ENCODE data around the gene GSC. TPM values are rescaled to one million over a fixed set of nuclear protein-coding genes. Genes with fewer than 3 reads are reported as not detected.

GSC gene
- total and polyA plus RNA-seq, 2 of the 4 experiments (the other 2 are of a cell fraction) = not detected

GRCh38 chr14:94797887-94798286 lies 28.0 kb upstream of the GSC start:
- Histone ChIP-seq H2AK9ac (replicated peaks; ENCODE audit: low read depth, low read length, poor library complexity) (no peak overlapping the region), H3K14ac (replicated peaks; ENCODE audit: low read depth, low read length) (no peak overlapping the region), H2BK15ac (ENCODE audit: low read depth, low read length) (no peak overlapping the region), H3K56ac (ENCODE audit: extremely low read depth, insufficient read depth, low read length) (no peak overlapping the region), H2BK120ac (ENCODE audit: low read depth, low read length) (no peak overlapping the region), H3K4me2 (ENCODE audit: low read depth, low read length) (no peak overlapping the region), H3K9me1 (ENCODE audit: insufficient read depth, low read length) (no peaks in the 10 kb centered on the region), H4K91ac (ENCODE audit: insufficient read depth, low read depth, low read length) (no peak overlapping the region), H2AK5ac (ENCODE audit: low read depth, low read length) (no peak overlapping the region), H3K36me3 (ENCODE audit: control insufficient read depth, insufficient read depth, low read length) (no peaks in the 10 kb centered on the region), H3K4ac (ENCODE audit: low read depth, low read length) (no peak overlapping the region), H3K27ac (ENCODE audit: insufficient read depth, low read length) (no peak overlapping the region), H3K4me1 (ENCODE audit: control insufficient read depth, insufficient read depth, low read length) (no peaks in the 10 kb centered on the region), H2AFZ (replicated peaks; ENCODE audit: low read length, poor library complexity) (no peak overlapping the region), H3K27me3 (ENCODE audit: control insufficient read depth, insufficient read depth, low read length) (no peaks in the 10 kb centered on the region), H4K20me1 (ENCODE audit: insufficient read depth, low read length) (no peaks in the 10 kb centered on the region), H3K18ac (ENCODE audit: low read depth, low read length) (no peak overlapping the region), H4K5ac (ENCODE audit: low read depth, low read length) (no peak overlapping the region), H2BK5ac (ENCODE audit: low read depth, low read length, poor library complexity, severe bottlenecking) (no peak overlapping the region), H3K4me3 (ENCODE audit: insufficient read depth, low read depth, low read length) (no peak overlapping the region), H3K9ac (ENCODE audit: low read depth, low read length) (no peak overlapping the region), H2BK20ac (ENCODE audit: low read depth, low read length) (no peak overlapping the region), H3K23ac (ENCODE audit: low read depth, low read length) (no peak overlapping the region), H3K79me1 (ENCODE audit: low read depth in 1 of 2, low read length in 2 of 2) (no peaks in the 10 kb centered on the region), H3K9me3 (ENCODE audit: control insufficient read depth, insufficient read depth, low read length) (0 out of 2 replicates have a peak, but pooled peaks cover 1% of the 10 kb centered on the region), H4K8ac (ENCODE audit: low read depth in 2 of 2, low read length in 2 of 2) (no peak overlapping the region)
- intact Hi-C loops (cut with micrococcal nuclease) (no loop called here), in situ Hi-C loops (cut with MboI; ENCODE audit: low sequenced_read_pairs) (no loop called here), dilution Hi-C loops (cut with HindIII; ENCODE audit: low sequenced_read_pairs, unreplicated experiment) (no loop called here)
- POLR2A ChIA-PET (ENCODE audit: unreplicated experiment) = no interaction called here
- CTCF ChIA-PET = no interaction called here
- TF ChIP-seq MXI1 (IDR thresholded peaks at IDR 0.05; ENCODE audit: borderline replicate concordance, low read depth, low read length) (no peak), CTCF (conservative IDR thresholded peaks at IDR 0.05; ENCODE audit: low read depth, low read length) (no peak), CEBPB (IDR thresholded peaks at IDR 0.05; ENCODE audit: low read depth, low read length) (no peak), POLR2A (IDR thresholded peaks at IDR 0.05; ENCODE audit: low read depth, low read length) (no peak), SMC3 (IDR thresholded peaks at IDR 0.05; ENCODE audit: low read depth, low read length) (no peak), MAZ (IDR thresholded peaks at IDR 0.05; ENCODE audit: borderline replicate concordance, low read depth, low read length) (no peak), ELK1 (IDR thresholded peaks at IDR 0.05; ENCODE audit: borderline replicate concordance, low read depth, low read length) (no peak), NFE2L2 (IDR thresholded peaks at IDR 0.05; ENCODE audit: low read depth, low read length) (no peak), BHLHE40 (IDR thresholded peaks at IDR 0.05; ENCODE audit: low read depth, low read length) (no peak), FOS (IDR thresholded peaks at IDR 0.05; ENCODE audit: low read depth, low read length) (no peak), MAFK (IDR thresholded peaks at IDR 0.05; ENCODE audit: low read depth, low read length) (no peak), RAD21 (IDR thresholded peaks at IDR 0.05; ENCODE audit: low read length) (no peak), USF2 (IDR thresholded peaks at IDR 0.05; ENCODE audit: low read depth, low read length) (no peak)
- no TSS peak for BruUV-seq (replicated peaks)
- WGBS, 2 experiments (ENCODE audit: extremely low coverage in 2 of 2, insufficient read length in 1 of 2) = no CpG with 5 or more reads among the region's 2 CpGs
- ATAC-seq (ENCODE audit: low read depth) (no peak), DNase-seq (no peak)

Measured in IMR-90 (cell line).